ENCODE data around the gene KRTAP4-7.
"Not testable (repeated sequence)": the region's sequence is repeated elsewhere in the genome, so short reads cannot be mapped to it uniquely, and the experiment has no call there.

The KRTAP4-7 gene

GRCh38 chr17:41108728-41109386, 24.9 kb downstream of the KRTAP4-7 start:
- not testable (repeated sequence) for H3K4me3 ChIP-seq (ENCODE audit: low read depth, low read length)

DNA sequence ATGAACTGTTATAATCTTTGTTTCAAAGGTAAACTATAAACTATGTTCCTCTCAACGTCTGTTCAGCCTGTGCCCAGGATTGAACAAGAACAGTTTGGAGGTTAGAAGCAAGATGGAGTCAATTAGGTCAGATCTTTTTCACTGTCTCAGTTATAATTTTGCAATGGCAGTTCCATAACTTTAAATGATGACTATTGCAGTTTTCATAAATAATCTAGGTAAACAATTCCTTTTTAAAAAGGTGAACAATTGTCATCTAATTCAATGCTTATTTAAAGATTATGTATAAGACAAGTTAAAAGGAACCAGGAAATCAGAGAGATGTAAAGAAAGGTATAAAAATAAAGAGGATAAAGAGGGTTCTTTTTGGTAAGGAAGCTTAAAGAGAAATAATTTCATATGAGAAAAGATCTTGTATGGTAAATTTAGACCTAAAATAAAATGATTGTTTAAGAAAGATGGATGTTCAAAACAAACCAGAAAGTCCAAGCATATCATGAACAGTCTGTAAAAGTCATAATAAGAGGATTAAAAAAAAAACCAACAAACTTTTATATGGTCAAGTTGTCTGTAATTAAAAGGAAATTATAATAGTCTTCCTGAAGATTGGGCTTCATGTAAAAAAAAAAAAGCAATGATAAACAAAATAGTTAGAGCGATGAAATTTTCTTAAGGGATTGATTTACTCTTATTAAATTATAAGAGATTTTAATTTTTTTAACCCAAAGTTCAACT, 27.4 kb downstream of the KRTAP4-7 start:
- H3K4me3 ChIP-seq (ENCODE audit: low read depth, low read length) = no peak overlapping the region

- no peak overlapping the region for H3K4me3 ChIP-seq (ENCODE audit: low read depth, low read length)
These were observed 32.3 kb downstream of the KRTAP4-7 start for GRCh38 chr17:41116297-41116696.

DNA sequence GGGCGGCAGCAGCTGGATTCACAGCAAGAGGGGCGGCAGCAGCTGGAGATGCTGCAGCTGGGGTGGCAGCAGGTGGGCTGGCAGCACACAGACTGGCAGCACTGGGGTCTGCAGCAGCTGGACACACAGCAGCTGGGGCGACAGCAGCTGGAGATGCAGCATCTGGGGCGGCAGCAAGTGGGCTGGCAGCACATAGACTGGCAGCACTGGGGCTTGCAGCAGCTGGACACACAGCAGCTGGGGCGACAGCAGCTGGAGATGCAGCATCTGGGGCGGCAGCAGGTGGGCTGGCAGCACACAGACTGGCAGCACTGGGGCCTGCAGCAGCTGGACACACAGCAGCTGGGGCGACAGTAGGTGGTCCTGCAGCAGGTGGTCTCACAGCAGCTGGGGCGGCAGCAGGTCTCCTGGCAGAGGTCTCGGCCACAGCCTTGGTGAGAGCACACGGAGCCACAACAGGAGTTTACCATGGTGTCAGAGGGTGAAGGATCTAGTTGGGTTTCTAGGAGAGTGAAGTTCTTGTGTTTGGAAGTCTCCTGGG, 34.0 kb downstream of the KRTAP4-7 start, which contains the start of gene KRTAP4-11:
TSS of gene KRTAP4-11 (minus strand) at position 528 of the 541 bp plus-strand sequence. CDS start at position 470, 58 bp downstream.
- not testable (repeated sequence) for H3K4me3 ChIP-seq (ENCODE audit: low read depth, low read length)

DNA sequence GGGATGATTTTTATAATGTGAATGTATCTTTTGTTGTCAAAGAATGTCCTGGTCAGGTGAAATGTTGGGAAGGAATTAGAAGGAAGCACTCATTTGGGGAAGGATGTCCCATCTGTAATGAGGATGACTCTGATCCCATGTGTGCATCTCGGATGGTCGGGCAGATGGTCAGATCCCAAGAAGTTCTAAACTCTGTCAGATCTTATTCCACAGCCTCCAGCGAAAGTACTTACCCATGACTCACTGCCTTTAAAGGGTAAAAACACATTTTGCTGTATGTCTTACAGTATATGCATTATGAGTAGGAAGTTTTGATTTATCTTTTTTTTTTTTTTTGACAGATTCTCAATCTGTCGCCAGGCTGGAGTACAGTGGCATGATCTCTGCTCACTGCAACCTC, 34.8 kb downstream of the KRTAP4-7 start:
- H3K4me3 ChIP-seq (ENCODE audit: low read depth, low read length) = no peak overlapping the region

DNA sequence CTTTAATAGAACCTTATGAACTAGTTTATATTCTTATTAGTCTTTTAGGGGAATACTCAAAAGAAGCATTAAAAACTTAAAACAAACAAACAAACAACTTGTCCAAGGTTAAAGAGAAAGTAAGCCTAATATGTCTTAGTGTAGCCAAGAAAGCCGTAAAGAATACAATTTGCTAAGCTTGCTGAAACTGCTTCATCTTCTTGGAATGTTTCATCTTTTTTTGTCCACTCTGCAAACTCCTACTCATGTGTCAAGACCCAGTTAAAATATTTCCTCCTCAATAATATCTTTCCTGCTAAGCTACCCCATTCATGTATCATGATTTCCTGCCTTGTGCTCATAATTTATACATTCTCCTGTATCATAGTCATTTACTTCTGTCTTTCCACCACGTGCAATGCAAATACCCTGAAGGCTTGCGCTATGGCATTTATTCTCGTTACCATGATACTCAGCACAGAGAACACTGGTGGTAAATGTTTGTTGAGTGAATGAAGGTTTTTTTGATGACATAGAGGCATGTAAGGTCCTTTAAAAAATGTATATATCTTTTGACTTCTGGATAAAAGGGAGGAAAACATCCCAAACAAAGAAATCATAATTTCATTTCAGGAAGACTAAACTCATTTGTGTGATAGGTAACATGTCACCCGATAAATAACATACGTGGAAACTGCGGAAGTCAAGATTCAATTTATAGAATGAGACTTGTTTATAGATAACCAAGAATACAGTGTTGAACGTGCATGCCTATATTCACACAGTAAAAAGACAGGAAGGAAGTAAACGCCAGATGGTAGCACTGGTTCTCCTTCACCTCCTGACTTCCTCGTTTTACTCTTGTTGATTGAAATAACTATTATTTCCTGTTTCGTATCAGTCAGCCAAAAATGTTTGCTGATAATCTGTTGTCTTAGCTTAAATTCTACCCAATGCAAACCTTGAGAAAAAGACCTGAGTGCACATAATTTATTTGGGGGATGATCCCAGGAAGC, 36.0 kb downstream of the KRTAP4-7 start:
- H3K4me3 ChIP-seq (ENCODE audit: low read depth, low read length) = not testable (repeated sequence)

GRCh38 chr17:41121742-41122141, 37.8 kb downstream of the KRTAP4-7 start:
- no peak overlapping the region for H3K4me3 ChIP-seq (ENCODE audit: low read depth, low read length)

GRCh38 chr17:41123292-41123990, 39.5 kb downstream of the KRTAP4-7 start:
- H3K4me3 ChIP-seq (ENCODE audit: low read depth, low read length) = not testable (repeated sequence)

DNA sequence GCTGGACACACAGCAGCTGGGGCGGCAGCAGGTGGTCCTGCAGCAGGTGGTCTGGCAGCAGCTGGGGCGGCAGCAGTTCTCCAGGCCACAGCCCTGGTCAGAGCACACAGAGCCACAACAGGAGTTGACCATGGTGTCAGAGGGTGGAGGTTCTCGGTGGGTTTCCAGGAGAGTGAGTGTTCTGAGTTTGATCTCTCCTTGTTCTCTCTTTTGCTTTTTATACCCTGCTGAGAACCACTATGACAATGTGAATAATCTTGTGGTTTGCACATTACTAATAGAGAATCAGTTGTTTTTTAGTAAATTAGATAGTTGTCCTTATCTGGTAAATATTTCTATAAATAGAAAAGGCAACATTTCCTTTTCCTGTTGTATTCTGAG, 40.0 kb downstream of the KRTAP4-7 start, which contains the start of gene KRTAP4-12:
TSS of gene KRTAP4-12 (minus strand) at position 192 of the 381 bp plus-strand sequence. CDS start at position 132, 60 bp downstream.
- not testable (repeated sequence) for H3K4me3 ChIP-seq (ENCODE audit: low read depth, low read length)

GRCh38 chr17:41125064-41125463, 41.1 kb downstream of the KRTAP4-7 start:
- H3K4me3 ChIP-seq (ENCODE audit: low read depth, low read length) = no peak overlapping the region

DNA sequence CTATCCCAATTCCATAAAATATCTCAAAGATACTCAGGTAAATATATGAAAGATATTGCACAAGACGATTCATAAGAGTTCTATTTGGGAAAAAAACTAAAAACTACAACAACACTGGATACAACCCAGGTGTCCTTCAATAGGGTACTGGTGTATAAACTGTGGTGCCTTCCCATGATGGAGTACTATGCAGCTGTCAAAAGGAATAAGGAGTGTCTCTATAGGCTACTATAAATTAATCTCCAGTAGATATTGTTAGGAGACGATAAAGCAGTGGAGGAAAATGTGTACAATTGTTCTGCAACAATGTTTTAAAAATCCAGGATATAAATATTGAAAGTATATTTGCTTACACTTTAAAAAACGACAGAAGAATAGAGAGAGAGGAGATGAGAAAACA, 42.5 kb downstream of the KRTAP4-7 start:
- H3K4me3 ChIP-seq (ENCODE audit: low read depth, low read length) = no peak overlapping the region

DNA sequence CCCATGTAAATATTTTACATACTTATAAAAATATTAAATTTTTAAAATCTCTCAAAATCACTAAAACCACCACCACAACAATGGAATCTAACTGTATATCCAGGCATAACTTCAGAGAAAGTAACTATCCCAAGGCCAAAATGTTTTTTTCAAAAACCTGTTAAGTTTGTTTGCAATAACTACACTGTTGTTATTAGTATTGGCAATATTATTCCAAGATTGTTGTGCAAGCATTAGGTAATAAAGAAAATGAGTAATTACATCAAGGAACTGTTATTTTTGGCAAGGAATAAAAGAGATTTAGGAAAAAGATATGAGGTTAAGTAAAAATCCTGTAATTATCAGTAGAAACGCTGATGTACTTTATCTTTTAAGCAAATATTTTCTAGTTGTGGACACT, 43.4 kb downstream of the KRTAP4-7 start:
- no peak overlapping the region for H3K4me3 ChIP-seq (ENCODE audit: low read depth, low read length)

GRCh38 chr17:41131979-41132378, 48.0 kb downstream of the KRTAP4-7 start:
- no peak overlapping the region for H3K4me3 ChIP-seq (ENCODE audit: low read depth, low read length)

- H3K4me3 ChIP-seq (ENCODE audit: low read depth, low read length) = no peak overlapping the region
These were observed 50.2 kb downstream of the KRTAP4-7 start for GRCh38 chr17:41133880-41134735.
